ENCODE results near the gene AMER1. TPM values are rescaled to one million over a fixed set of nuclear protein-coding genes. Genes with fewer than 3 reads are reported as not detected.

Gene AMER1
- total RNA-seq, 1 donor from 2014 or later: 2.9 TPM

DNA sequence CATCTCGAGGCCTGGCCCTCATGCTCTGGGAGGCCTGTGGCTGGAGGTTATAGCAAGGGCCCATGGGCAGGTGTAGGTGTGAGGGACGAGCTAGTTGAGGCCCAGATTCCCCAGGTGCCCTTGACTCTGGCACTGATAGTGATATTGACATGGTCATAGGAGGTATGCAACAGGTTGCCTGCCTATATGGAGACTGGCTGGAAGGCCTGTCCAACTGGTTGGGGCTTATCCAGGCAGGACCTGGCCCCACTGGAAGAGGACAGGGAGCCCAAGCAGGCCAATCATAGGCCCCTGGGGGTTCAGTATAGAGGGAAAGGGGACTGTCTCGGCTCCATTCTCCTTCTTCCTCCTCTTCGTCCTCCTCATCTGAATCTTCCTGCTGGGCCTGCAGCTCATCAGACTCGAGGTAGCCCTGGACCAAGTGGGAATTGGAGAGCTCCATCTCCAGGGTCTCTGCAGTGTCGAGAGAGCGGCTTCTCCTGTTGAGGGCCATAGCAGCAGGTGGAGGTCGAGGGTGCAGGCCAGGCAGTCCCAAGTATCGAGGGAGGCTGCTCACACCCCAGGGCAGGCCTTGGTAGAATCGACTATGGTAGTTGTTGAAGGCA lies 15.3 kb downstream of the AMER1 start:
- Histone ChIP-seq H3K4me3 (ENCODE audit: low read depth, low read length) (no peak overlapping the region), H3K27me3 (ENCODE audit: control insufficient read depth, insufficient read depth, low read length) (no peaks in the 10 kb centered on the region), H3K36me3 (ENCODE audit: control insufficient read depth, insufficient read depth, low read length) (no peaks in the 10 kb centered on the region)
- DNase-seq (ENCODE audit: low read depth): no peak
- TF ChIP-seq, protein P1, sequence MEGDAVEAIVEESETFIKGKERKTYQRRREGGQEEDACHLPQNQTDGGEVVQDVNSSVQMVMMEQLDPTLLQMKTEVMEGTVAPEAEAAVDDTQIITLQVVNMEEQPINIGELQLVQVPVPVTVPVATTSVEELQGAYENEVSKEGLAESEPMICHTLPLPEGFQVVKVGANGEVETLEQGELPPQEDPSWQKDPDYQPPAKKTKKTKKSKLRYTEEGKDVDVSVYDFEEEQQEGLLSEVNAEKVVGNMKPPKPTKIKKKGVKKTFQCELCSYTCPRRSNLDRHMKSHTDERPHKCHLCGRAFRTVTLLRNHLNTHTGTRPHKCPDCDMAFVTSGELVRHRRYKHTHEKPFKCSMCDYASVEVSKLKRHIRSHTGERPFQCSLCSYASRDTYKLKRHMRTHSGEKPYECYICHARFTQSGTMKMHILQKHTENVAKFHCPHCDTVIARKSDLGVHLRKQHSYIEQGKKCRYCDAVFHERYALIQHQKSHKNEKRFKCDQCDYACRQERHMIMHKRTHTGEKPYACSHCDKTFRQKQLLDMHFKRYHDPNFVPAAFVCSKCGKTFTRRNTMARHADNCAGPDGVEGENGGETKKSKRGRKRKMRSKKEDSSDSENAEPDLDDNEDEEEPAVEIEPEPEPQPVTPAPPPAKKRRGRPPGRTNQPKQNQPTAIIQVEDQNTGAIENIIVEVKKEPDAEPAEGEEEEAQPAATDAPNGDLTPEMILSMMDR (IDR thresholded peaks at IDR 0.05; ENCODE audit: insufficient read depth, low read length, poor library complexity, severe bottlenecking): no peak

DNA sequence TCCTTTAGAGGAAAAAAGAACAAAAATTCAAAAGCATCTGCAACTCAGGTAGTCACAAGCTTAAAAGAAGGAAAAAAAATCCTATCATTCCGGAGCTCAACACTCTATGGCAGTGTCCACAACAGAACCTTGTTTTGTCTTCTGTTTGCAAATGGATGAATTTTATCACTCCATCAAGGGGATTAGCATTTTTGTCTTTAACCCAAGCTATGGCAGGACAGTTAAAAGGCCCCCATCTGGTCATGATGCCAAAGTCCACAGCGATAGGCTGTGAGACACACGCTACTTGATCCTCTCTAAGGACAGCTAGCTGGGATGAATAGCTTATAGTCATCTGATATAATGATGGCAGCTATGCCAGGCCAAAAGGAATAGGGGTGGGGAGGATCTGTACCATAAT lies 16.6 kb downstream of the AMER1 start:
- Histone ChIP-seq H3K27me3 (ENCODE audit: control insufficient read depth, insufficient read depth, low read length) (no peaks in the 10 kb centered on the region), H3K4me3 (ENCODE audit: low read depth, low read length) (no peak overlapping the region), H3K36me3 (ENCODE audit: control insufficient read depth, insufficient read depth, low read length) (no peaks in the 10 kb centered on the region)
- DNase-seq (ENCODE audit: low read depth): no peak
- TF ChIP-seq, protein P1 (IDR thresholded peaks at IDR 0.05; ENCODE audit: insufficient read depth, low read length, poor library complexity, severe bottlenecking): no peak

DNA sequence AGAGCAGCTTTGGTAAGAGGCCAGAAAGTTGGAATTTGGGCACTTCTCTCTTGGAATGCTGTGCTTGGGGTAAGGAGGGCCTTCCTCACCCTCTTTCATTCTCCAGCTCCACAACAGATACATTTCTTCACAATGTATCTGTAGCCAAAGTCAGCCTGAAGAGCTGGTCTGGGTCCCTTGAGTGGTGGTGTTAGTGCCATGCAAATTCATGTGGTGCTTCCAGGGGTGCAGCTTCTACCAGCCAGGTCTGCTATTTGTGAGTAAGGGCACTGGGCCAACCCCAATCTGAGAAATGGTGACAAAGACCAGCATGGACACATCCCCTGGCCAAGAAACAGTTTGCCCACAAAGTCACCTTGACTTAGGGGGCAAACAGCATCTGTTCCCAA lies 17.8 kb downstream of the AMER1 start:
- no peaks in the 10 kb centered on the region for H3K27me3 ChIP-seq (ENCODE audit: control insufficient read depth, insufficient read depth, low read length)
- H3K36me3 ChIP-seq (ENCODE audit: control insufficient read depth, insufficient read depth, low read length): no peaks in the 10 kb centered on the region
- TF ChIP-seq, protein P1 (IDR thresholded peaks at IDR 0.05; ENCODE audit: insufficient read depth, low read length, poor library complexity, severe bottlenecking): no peak
- no peak overlapping the region for H3K4me3 ChIP-seq (ENCODE audit: low read depth, low read length)
- no peak for DNase-seq (ENCODE audit: low read depth)

DNA sequence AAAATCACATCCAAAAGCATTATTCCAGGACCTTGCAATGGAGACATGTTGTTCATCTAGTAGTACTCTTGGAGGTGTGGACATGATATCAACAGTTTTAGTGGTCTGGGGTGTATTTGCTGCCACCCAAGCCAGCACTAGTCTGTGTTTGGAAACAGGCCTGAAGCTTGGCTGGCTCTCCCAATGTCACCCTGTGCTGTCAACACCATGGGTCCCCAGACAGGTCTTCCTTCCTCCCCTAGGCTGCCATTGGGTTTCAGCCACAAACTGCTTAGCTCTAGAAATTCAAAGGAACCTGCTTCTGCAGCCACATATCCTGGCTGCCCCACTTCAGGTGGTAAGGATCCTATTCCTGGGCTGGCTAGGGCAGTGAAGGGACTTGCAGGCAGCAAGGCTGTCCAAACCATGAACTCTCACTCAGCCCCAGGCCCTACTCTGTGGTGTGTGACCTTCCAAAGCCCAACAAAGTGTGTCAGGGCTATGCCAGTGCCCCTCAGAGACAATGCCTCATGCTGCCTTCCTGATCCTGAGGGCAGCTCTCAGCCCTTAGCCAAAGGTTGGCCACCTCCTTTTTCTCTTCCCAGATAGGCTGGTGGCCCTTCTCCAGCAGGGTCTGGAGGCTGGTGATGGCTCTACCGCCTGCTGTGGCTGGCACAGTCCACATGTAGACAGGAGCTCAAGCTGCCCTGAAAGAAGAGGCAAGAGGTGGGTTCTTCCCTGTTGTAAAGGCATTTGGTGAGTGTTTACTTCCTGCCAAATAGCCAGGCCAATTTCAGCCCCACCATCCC lies 18.3 kb downstream of the AMER1 start:
- no peak overlapping the region for H3K4me3 ChIP-seq (ENCODE audit: low read depth, low read length)
- no peaks in the 10 kb centered on the region for H3K27me3 ChIP-seq (ENCODE audit: control insufficient read depth, insufficient read depth, low read length)
- TF ChIP-seq, protein P1 (IDR thresholded peaks at IDR 0.05; ENCODE audit: insufficient read depth, low read length, poor library complexity, severe bottlenecking): no peak
- DNase-seq (ENCODE audit: low read depth): no peak
- no peaks in the 10 kb centered on the region for H3K36me3 ChIP-seq (ENCODE audit: control insufficient read depth, insufficient read depth, low read length)

DNA sequence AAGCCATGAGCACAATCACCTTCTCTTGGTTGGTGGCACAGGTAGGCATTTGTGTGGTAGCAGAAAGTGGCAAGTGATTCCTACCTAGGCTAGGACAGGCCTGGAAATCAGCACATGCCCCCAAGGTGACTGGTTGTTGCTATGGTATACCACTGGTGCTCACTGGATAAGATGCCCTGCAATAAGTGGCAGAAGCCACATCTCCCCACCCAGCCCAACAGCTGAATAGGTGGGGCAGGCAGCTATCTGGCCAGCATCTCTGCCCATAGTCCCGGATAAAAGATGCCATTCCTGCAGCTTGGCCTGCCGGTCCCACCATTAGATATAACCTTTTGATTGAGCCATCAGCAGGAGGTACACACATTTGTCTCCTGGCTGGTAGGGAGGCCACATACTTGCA lies 21.1 kb downstream of the AMER1 start:
- no peaks in the 10 kb centered on the region for H3K36me3 ChIP-seq (ENCODE audit: control insufficient read depth, insufficient read depth, low read length)
- H3K4me3 ChIP-seq (ENCODE audit: low read depth, low read length): no peak overlapping the region
- no peak for DNase-seq (ENCODE audit: low read depth)
- TF ChIP-seq, protein P1 (IDR thresholded peaks at IDR 0.05; ENCODE audit: insufficient read depth, low read length, poor library complexity, severe bottlenecking): no peak
- H3K27me3 ChIP-seq (ENCODE audit: control insufficient read depth, insufficient read depth, low read length): no peaks in the 10 kb centered on the region
